Spleen (tissue), 11 donors: ENCODE results near the gene DEPDC1B. TPM values are rescaled to one million over a fixed set of nuclear protein-coding genes. Genes with fewer than 3 reads are reported as not detected.
"Not testable (repeated sequence)": the region's sequence is repeated elsewhere in the genome, so short reads cannot be mapped to it uniquely, and the experiment has no call there.

Experiments
- DNase-seq: peaks from one replicate; pipeline ENCODE4 v3.0.0-alpha.2; 2020
- H3K27ac ChIP-seq, 8 donors: fragments of 200-600 bp; sonication (generic) in 7 of 8; 1 replicate in 4 of 8; 2 replicates in 4 of 8; pipeline versions ENCODE4 v1.5.0 to v1.8.0; 2016 to 2021; ENCODE audit warnings: inconsistent platforms in 4 of 8, mild to moderate bottlenecking in 4 of 8, moderate library complexity in 1 of 8
- H3K27me3 ChIP-seq, 7 donors: fragments of 200-600 bp; sonication (generic) in 6 of 7; replicated peaks in 1 of 7; 1 replicate in 4 of 7; 2 replicates in 3 of 7; pipeline versions ENCODE4 v1.5.0 to v1.8.0; 2016 to 2021; ENCODE audit warnings: inconsistent platforms in 3 of 7, mild to moderate bottlenecking in 1 of 7
- H3K36me3 ChIP-seq, 6 donors: fragments of 200-600 bp; sonication (generic) in 5 of 6; 1 replicate in 4 of 6; 2 replicates in 2 of 6; pipeline versions ENCODE4 v1.5.0 to v1.8.0; 2016 to 2021; ENCODE audit warnings: inconsistent platforms in 2 of 6
- H3K4me1 ChIP-seq, 6 donors: fragments of 200-600 bp; sonication (generic) in 5 of 6; 1 replicate in 3 of 6; 2 replicates in 3 of 6; pipeline versions ENCODE4 v1.5.0 to v1.8.0; 2016 to 2021; ENCODE audit warnings: inconsistent platforms in 3 of 6
- H3K4me3 ChIP-seq, 8 donors: fragments of 200-600 bp; sonication (generic) in 7 of 8; 1 replicate in 4 of 8; 2 replicates in 4 of 8; pipeline versions ENCODE4 v1.5.0 to v1.8.0; 2016 to 2021; ENCODE audit warnings: inconsistent platforms in 4 of 8, mild to moderate bottlenecking in 4 of 8, moderate library complexity in 2 of 8
- H3K9me3 ChIP-seq, 8 donors: fragments of 200-600 bp; sonication (generic) in 7 of 8; 1 replicate in 4 of 8; 2 replicates in 4 of 8; pipeline versions ENCODE4 v1.5.0 to v1.8.0; 2016 to 2021; ENCODE audit warnings: inconsistent platforms in 4 of 8
- CTCF ChIP-seq, 11 experiments: fragments of 200-600 bp in 7 of 11; fragments of 450-650 bp in 4 of 11; sonication (generic) in 4 of 11; IDR thresholded peaks in 8 of 11; conservative IDR thresholded peaks in 3 of 11; 1 replicate in 7 of 11; 2 replicates in 4 of 11; pipeline versions ENCODE4 v1.4.0 to v1.8.0; 2016 to 2021; ENCODE audit warnings: antibody characterized with exemption in 11 of 11, inconsistent platforms in 4 of 11, mild to moderate bottlenecking in 1 of 11
- POLR2A ChIP-seq, 3 donors: fragments of 450-650 bp; IDR thresholded peaks; one replicate each; pipeline ENCODE4 v1.5.1; 2017; ENCODE audit warnings: antibody characterized with exemption in 3 of 3, mild to moderate bottlenecking in 1 of 3
- POLR2AphosphoS5 ChIP-seq, 3 donors: sonication (generic); formaldehyde crosslinking; IDR thresholded peaks; one replicate each; pipeline ENCODE4 v1.5.1; 2017; ENCODE audit warnings: antibody characterized with exemption in 3 of 3
- WGBS, 5 donors: extraction: QIAGEN DNeasy Blood & Tissue Kit in 3 of 5; methylation state at CpG; one replicate each; pipeline versions ENCODE4 v1.1.5 to v1.1.7; 2013 to 2018; 5-methylcytosine and 5-hydroxymethylcytosine counted together
- intact Hi-C: fragments of 100-400 bp; cut with DNase I; formaldehyde crosslinking; loops from one replicate; pipeline ENCODE4 v1.15.0; 2023; ENCODE audit warnings: low total_unique reads
- polyA plus RNA-seq, 3 donors: library from polyadenylated mRNA; stranded (reverse); fragments of 200-250 nt; gene quantifications; one replicate each; pipeline ENCODE4 v1.2.1, GENCODE V29; 2013
- total RNA-seq, 7 donors: library from RNA; depleted of rRNA in 3 of 7; stranded (reverse); fragments of >200 nt in 3 of 7; fragmentation: NEBNext Ultra II Directional in 4 of 7; extraction: Animal tissue kit (Norgen Biotek cat#: 25700) in 4 of 7; gene quantifications; one replicate each; pipeline versions ENCODE4 v1.1.0 to v1.2.1, GENCODE V29; 2016 to 2021
- donor health status: healthy with polysubstance abuse.
- donor health status: DM: no; HTN: no; CAD: no; lungs with moderate emphysema.
- donor health status: DM: no; HTN: no; CAD: no.
- donor health status: Bipolar disorder and iron deficiency.
- donor health status: healthy.
- donor health status: DM: no; HTN: no; CAD: no.
- donor health status: DM: yes; HTN: yes; CAD: no.

Gene DEPDC1B
- total and polyA plus RNA-seq, 10 donors = 0.63 to 5.6 (median 2.4) TPM

GRCh38 chr5:60577116-60577515, 122.8 kb downstream of the DEPDC1B start:
- TF ChIP-seq CTCF (IDR thresholded peaks at IDR 0.05 in 8 of 11, conservative IDR thresholded peaks at IDR 0.05 in 3 of 11) (no peak), POLR2AphosphoS5 (IDR thresholded peaks at IDR 0.05) (no peak), POLR2A (IDR thresholded peaks at IDR 0.05) (no peak)

GRCh38 chr5:60576425-60576824, 123.5 kb downstream of the DEPDC1B start:
- 67 to 85% (median 78%) methylated on average over 2 of the region's 2 CpGs for WGBS, 5 donors
- Histone ChIP-seq H3K4me3 (no peak overlapping the region), H3K27me3 (no peaks in the 10 kb centered on the region), H3K9me3 (peaks cover 0 to 27% (median 14%) of the 10 kb centered on the region in 8 donors), H3K36me3 (no peaks in the 10 kb centered on the region), H3K4me1 (no peaks in the 10 kb centered on the region), H3K27ac (no peak overlapping the region)
- intact Hi-C loops = no loop called here
- no peak for DNase-seq
- TF ChIP-seq POLR2AphosphoS5 (IDR thresholded peaks at IDR 0.05) = no peak
- TF ChIP-seq POLR2A (IDR thresholded peaks at IDR 0.05) = no peak
- no peak for TF ChIP-seq CTCF (IDR thresholded peaks at IDR 0.05 in 8 of 11, conservative IDR thresholded peaks at IDR 0.05 in 3 of 11)

More at GRCh38 chr5:60577116-60577515, 122.8 kb downstream of the DEPDC1B start:
- DNase-seq = no peak
- H3K27ac ChIP-seq = no peak overlapping the region
- H3K4me1 ChIP-seq = no peaks in the 10 kb centered on the region
- no peak overlapping the region for H3K4me3 ChIP-seq
- intact Hi-C loops = no loop called here
- no peaks in the 10 kb centered on the region for H3K36me3 ChIP-seq
- no peaks in the 10 kb centered on the region for H3K27me3 ChIP-seq
- 91 to 100% (median 97%) methylated on average over 1 of the region's 1 CpG for WGBS, 5 donors
- peaks cover 0 to 27% (median 14%) of the 10 kb centered on the region in 8 donors for H3K9me3 ChIP-seq

GRCh38 chr5:60568646-60569045, 131.3 kb downstream of the DEPDC1B start:
- Histone ChIP-seq H3K27me3 (no peaks in the 10 kb centered on the region), H3K27ac (no peak overlapping the region), H3K4me3 (no peak overlapping the region), H3K4me1 (no peaks in the 10 kb centered on the region), H3K36me3 (no peaks in the 10 kb centered on the region), H3K9me3 (peaks cover 5 to 35% (median 27%) of the 10 kb centered on the region in 8 donors)
- intact Hi-C loops = no loop called here
- no peak for TF ChIP-seq CTCF (IDR thresholded peaks at IDR 0.05 in 8 of 11, conservative IDR thresholded peaks at IDR 0.05 in 3 of 11)
- no peak for TF ChIP-seq POLR2A (IDR thresholded peaks at IDR 0.05)
- no peak for TF ChIP-seq POLR2AphosphoS5 (IDR thresholded peaks at IDR 0.05)
- WGBS, 5 donors = 88 to 100% (median 97%) methylated on average over 2 of the region's 2 CpGs
- no peak for DNase-seq

- H3K9me3 ChIP-seq = peaks cover 5 to 35% (median 18%) of the 10 kb centered on the region in 8 donors
- H3K4me3 ChIP-seq = no peak overlapping the region
- no peak for TF ChIP-seq CTCF (IDR thresholded peaks at IDR 0.05 in 8 of 11, conservative IDR thresholded peaks at IDR 0.05 in 3 of 11)
- TF ChIP-seq POLR2A (IDR thresholded peaks at IDR 0.05) = no peak
- TF ChIP-seq POLR2AphosphoS5 (IDR thresholded peaks at IDR 0.05) = no peak
- H3K4me1 ChIP-seq = no peaks in the 10 kb centered on the region
- DNase-seq = no peak
- no peak overlapping the region for H3K27ac ChIP-seq
- H3K36me3 ChIP-seq = no peaks in the 10 kb centered on the region
- 90 to 95% (median 94%) methylated on average over 13 of the region's 13 CpGs for WGBS, 5 donors
- intact Hi-C loops = no loop called here
- no peaks in the 10 kb centered on the region for H3K27me3 ChIP-seq
Observed at GRCh38 chr5:60563696-60564324, 136.2 kb downstream of the DEPDC1B start.

- H3K27ac ChIP-seq, H3K27me3 ChIP-seq, intact Hi-C loops, H3K4me1 ChIP-seq, H3K36me3 ChIP-seq, DNase-seq, H3K4me3 ChIP-seq, H3K9me3 ChIP-seq: not testable (repeated sequence)
- WGBS, 5 donors = 87 to 98% (median 93%) methylated on average over 2 of the region's 2 CpGs
Observed at GRCh38 chr5:60553291-60553690, 146.7 kb downstream of the DEPDC1B start.
